HG03575 (cell line): ENCODE results near the gene ONECUT1.

ENCODE experiments used
- ATAC-seq: cut with Tn5 transposase; IDR thresholded peaks from one replicate; pipeline ENCODE4 v1.9.1; 2021; ENCODE audit not compliant: unreplicated experiment, insufficient number of reproducible peaks, low FRiP score; ENCODE audit errors: extremely low read depth

Gene ONECUT1

DNA sequence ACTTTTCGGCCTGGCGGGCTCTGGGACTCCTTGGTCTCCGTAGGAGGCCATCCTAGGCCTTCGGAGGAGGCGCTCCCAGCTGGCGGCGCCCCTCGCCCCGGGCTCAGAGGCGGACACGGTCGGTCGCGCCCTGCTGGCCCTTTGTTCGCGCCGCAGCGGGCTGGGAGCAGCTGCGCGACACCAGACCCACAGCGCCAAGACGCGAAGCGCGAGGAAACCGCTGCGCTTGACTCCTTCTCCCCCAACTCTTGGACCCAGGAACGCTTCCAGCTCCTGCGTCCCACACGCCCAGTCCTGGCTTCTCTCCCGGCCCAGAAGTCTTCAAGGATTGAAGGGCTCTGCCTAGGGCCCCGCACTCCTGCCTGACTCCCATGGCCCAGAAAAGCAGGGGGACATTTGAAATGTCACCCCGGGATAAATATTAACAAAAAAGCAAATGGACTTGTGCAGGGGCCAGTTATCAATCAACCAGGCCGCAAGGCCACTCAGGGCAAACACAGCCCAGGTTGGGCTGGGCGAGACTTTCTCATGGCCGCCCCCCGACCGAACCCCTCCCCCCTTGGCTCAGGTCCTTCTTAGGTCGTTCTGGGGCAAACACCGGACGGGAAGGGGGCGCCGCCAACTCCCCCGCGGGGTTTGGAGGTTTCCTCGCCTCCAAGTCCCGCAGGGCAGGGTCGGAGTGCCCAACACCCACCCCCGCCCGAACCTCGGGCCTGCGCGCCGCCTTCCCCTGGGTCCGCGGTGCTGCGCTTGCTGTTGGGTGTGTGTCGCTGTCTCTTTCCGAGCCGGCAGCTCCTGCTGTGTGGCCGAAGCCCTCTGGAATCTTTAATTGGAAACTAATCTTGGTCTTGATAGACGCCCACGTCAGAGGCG lies 5.1 kb downstream of the ONECUT1 start:
- ATAC-seq = no peak

DNA sequence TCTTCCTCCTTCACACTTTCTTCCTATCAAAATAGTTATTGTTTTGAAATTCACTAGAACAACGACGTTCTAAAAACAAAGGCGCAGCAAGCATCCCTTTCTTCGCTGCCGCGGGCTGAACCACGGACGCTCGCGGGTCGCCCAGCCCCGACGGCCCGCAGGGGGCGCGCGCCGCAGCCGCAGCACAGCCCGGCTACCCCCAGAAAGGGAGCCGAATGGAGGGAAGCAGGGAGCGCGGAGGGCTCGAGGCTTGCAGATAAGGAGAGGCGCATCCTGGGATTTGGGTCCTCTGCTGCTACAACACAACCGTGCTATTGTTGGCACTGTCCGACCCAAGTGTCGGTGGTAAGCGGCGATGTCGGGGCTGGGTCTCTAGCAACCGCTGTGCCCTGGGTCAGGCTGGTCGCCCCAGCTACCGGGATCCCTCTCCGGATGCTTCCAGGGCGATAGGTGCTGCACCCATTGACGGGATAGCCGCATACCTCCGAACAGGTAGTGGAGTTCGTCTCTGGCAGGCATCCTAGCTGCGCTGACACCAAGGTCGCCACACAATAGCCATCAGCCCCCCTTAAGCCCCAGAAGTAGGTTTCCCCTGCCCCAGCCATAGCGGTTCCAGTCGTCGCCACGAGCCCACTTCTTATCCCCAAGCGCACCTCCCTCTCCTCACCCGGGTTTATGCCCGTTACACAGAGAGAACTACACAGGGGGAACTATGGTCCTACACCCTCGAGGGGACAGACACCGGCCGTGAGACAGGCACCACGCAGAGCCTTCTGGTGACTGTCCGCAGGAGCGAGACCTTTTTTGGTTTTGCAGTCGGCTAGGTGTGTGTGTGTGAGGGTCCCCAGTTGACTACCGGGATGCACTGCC lies 6.0 kb downstream of the ONECUT1 start:
- ATAC-seq = no peak

DNA sequence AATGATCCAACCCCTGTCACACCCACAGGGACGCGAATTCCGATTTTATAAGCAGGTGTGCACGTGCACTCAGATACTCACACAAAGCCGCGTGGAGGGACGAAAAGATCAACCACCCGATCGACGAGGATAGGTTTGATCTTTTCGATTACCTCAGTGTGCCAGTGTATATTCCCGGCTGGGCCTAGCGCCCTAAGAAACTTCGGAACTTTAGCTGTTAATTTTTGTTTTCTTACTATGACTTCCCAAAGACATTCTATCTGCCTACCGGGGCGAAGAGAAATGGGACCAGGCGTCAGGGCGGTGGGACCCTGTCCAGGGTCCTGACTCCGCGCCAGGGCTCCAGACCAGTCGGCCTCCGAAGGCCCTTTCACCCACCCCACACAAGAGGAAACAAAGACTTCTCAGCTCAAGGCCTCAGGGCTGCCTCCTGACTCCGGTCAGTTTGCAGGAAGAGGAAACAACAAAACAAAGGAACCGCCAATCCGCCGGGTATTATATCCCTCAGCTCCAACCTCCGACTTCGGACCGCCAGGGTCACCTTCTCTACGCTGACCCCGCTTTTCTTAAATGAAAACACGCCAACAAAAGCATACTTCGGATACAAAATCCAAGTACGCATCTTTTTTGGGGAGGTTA lies 6.8 kb downstream of the ONECUT1 start:
- no peak for ATAC-seq

DNA sequence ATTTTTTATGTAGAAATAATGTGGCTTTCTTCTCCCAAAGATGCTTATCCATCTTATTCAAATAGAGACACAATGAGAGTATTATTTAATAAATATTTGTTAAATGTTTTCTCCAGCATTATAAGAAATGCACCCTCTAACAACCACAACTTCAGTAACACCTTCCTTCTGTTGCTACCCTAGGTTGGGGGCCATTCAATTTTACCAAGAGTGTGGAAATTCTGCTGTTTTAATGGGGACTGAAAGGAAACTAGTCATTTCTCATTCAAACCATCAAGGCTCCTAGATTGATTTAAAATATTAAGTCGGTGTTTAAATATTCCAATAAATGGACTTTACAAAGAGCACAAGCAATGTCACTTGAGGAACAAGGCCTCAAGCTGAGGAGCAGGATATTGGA lies 7.6 kb downstream of the ONECUT1 start:
- ATAC-seq = no peak

DNA sequence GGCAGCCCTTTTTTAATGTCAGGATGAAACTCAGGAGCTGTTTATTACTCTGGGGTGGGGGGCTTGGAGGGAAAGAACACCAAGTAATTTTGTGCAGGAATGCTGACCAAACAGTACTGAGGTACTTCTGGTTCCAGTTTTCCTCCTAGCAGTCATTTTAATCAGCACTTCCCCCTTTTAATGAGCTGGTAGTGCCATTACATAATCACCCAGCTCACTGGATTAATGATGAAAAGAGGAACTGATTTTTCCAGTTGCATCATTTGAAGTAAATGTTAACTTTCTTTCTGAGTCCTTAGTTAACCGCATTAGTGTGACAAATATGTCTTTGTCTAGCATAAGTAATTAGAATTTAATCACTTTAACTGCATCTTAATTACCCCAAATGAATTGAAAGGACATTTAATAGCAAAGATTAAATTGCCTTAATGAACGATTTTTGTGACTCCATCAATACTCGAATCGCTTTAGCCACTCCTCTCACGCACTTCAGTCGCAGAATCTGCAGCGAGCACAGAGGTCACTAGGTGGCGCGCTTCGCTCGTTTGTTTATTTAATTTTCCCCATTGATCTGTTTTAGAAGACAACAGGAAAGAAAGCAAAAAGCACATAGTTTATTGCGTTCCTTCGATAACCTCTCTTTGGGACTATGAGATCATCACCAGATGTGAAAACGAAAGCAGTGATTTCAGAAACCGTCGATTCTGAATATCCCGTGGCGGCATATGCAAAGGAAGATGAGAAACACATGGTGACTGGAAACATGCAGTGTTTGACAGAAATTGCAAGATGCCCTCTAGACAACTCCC lies 9.8 kb downstream of the ONECUT1 start:
- ATAC-seq = no peak

DNA sequence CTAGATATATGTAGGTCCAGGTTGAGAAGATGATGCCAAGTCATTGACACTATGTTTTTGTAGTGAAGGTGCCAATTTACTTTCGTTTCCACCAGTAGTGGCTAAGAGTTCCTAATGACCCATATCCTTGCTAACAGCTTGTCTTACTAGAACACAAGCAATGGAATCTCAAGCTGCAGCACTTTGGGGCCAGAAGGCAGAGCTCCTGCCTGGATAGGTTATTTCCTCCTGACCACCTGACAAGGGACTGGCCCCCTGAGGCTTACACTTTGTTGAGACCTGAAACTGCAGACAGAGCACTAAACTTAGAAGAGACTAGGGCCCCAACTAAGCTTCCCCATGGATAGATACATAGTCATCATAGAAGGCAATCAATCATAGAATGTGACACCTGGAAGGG lies 11.7 kb downstream of the ONECUT1 start:
- no peak for ATAC-seq

DNA sequence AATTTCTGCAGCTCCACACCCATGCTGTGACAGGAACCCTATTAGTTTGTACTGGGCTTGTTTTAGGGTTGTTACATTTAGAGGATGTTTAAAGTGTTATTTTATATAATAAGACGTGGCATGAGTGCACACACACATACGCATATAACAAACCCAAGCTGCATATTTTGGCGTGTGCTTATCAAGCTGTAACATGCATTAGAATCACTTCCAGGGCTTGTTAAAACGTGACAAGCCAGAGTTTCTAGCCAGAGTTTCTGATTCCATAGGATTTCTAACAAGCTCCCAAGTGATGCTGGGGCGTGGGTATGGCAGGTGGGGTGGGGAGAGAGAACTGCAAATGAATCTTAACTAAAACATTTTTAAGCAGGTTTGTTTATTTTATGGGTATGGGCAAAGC lies 17.4 kb downstream of the ONECUT1 start:
- ATAC-seq = no peak

DNA sequence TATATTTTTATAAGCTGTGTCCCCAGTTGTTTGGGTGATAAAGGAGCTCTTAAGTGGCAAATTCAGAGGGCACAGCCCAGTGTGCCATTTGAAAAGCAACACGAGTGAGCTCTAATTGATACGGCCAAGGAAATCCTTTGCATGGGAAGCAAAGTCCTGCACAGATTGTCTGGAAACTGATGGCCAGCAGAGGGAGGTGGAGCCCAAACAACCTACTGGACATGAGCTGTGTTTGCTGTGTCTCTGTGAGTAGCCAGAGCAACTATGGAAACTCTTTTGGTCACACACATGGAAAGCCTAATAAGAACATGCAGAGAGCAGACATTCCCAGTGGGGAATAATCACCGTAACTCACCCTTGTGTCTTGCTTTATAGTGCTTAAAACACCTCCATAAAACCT lies 24.4 kb downstream of the ONECUT1 start:
- no peak for ATAC-seq

DNA sequence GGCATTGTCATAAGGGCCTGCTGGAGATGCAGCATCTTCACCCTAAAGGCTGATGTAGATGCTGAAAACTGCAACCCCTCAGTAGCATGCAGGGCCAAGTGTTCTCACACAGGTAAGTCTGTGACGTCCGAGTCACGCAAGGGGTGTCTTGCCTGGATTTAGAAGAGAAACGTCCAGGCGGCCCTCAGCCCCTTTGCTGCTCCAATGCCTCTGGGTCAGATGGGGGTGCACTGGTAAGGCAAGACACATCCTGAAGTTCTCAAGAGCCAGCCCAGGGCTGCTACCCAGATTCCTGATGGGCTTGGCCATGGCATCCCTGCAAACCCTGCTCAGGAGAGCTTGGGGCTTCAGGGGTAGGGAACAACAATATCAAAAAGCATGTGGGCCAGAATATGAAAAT lies 25.4 kb downstream of the ONECUT1 start:
- no peak for ATAC-seq

DNA sequence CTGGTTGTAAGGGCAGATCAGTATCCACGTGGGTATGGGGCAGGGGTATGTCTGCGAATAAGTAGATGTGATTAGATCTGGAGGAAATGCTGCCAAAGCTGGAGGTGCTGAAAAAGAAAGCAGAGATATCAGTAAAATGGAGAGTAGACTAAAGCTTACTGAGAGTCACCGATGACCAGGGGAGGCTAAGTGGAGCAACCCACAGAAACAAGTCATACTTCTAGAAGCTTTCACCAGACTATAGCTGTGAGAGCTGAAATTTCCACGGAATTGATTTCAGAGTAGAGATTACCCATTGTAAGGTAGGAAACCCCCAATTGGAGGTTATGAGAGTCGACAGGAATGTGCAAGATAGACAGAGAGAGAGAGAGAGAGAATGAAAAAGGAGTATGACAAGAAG lies 27.5 kb downstream of the ONECUT1 start:
- ATAC-seq = no peak

DNA sequence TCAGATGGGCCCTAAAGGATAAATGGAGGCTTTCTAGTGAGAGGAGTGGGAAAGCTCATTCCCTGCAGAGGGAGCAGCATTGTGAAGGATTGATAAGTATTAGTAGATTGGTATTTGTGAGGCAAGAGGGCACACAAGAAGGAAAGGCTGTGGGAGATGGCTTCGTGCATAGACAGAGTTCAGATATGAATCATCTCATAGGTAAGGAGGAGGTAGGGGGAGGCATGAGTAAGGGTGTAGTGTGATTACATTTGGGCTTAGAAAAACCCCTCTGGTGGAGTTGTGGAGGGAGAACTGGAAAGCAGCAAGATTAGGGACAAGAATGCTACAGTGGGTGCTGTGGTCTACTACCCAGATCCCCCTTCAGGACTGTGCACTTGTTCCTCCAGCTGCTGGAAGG lies 29.6 kb downstream of the ONECUT1 start:
- no peak for ATAC-seq

DNA sequence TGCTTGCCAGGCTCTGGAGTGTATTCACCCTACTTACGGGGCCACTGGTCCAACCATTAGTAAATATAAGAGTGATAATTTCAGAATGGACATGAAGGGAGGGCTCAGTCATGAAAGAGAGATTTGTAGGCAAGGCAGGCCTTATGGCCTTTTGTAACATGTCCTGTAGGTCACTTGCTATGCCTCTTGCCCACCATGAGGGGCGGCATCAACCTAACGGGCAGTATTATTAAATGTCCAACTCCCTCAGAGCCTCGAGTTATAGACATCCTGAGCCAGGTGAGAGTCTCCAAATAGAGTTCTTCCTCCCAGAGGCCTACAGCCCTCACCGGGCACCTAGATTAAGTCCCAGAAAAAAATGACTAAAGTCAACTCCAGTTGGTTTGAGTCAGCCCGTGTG lies 30.2 kb downstream of the ONECUT1 start:
- no peak for ATAC-seq

DNA sequence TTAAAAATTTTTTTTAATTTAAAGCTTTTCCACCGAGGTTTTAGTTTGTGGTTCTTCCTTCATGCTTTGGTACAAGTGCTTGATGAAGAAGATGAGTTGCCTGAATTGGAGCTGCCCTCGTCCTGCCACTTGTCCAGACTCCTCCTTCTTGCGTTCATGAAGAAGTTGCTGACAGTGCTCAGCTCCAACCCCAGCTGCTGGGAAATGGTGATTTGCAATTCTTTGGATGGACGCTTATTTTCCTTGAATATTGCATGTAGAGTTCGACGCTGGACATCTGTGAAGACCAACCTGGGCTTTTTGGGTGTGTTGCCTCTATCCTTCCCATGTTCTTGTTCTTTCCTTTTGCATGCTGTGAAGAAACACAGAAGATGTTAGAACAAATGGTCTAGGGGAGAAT lies 32.6 kb downstream of the ONECUT1 start:
- ATAC-seq = no peak

DNA sequence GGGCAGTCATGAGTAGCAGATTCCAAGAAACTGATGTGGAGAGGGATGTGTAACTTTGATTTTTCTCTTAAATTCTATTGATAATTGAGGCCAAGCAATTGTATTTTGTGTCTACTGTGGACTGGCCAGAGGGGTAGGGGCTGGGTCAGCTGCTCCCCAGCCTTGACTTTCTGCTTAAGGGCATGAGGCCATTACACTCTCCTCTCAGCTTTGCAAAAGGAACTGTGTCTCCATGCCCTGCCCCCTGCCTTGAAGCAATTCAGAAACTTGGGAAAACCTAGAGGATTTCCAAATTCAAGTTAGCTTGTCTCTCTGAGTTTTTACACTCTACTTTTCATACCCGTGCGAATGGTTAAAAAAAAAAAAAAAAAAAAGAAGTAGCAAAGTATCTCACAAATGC lies 38.6 kb downstream of the ONECUT1 start:
- no peak for ATAC-seq

DNA sequence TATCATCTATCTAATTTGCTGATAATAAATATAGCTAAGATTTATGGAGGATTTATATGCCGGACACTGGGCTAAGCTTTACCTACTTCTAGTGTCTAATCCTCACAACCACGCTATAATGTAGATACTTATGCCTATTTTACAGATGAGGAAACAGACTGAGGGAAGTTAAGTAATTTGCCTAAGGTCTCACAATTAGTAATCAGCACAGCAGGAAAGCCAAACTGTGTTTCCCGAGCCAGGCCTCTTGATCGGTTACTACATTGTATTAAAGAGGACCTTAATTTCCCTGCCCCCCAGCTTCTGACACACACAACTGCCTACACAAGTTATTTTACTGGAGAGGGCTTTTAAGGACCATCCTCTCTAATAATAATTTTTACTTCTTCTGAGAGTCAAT lies 40.9 kb downstream of the ONECUT1 start:
- ATAC-seq = no peak

DNA sequence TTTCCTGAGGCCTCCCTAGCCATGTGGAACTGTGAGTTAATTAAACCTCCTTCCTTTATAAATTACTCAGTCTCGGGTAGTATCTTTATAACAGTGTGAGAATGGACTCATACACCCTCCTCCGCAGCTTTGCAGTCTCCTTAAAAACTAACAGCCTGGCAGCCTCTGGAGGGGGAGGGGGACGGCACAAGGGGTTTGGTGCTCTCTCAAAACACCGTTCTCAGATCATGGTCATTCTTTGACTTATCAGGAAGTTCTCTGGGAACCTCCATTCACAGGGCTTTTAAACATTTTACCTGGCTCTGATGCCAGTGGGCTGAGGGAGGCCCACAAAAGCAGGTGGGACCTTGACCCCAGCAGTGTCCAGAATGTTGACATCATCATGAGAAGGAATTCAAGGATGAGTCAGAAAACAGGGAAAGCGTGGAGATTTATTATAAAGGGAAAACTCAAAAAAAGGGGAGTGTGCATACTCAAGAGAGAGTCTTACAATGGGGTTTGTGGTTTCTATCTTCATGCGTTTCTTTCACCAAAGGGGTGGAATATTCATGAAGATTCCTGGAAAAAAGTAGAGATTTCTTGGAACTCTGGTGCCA lies 43.9 kb downstream of the ONECUT1 start:
- ATAC-seq = no peak

DNA sequence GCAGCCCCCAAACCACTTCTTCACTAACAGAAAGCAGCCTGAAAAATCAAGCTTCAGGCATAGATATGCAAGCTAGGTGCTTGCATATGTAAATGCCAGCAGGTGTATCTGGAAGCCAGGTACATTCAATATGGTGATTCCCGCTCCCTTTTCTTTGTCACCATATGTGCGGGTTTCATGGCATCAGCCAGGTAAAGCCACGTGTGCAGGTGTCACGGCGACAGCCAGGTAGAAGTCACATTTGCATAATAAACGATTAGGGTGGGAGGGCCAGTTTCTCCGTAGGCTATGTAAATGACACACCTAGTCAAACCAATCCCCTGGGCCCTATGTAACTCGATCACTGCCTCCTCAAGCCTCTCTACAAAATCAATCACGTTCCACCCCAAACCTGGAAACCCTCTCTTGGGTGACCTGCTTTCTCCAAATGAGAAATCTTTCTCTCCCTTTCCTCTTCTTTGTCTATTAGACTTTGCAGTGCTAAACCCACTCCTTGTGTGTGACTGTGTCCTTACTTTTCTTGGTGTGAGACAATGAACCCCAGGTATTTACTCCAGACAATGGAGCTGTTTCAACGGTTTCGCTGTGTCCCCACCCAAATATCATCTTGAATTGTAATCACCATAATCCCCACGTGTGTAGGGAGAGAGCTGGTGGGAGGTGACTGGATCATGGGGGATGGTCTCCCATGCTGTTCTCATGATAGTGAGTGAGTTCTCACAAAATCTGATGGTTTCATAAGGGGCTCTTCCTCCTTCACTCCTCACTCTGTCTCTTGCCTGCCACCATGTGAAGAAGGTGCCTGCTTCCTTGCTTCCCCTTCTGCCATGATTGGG lies 44.6 kb downstream of the ONECUT1 start:
- no peak for ATAC-seq

DNA sequence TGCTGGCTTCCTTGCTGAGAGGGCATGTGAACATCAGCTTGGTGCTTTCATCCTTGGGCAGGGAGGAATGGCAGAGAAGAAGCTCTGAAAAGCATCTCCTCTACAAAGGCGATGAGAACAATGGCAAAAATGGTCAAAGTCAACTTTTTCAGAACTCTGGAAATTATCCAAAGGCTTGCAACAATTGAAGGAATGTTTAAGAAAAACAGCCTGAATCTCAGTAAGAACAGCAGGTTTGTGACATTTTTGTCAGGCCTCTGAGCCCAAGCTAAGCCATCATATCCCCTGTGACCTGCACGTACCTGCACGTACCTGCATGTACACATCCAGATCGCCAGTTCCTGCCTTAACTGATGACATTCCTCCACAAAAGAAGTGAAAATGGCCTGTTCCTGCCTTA lies 51.8 kb downstream of the ONECUT1 start:
- ATAC-seq = no peak
